Parathyroid adenoma (tissue), 2 donors: ENCODE results near the gene SLC25A26.

Source experiments
- H2AFZ ChIP-seq: fragments of 300-600 bp; sonication (generic); one replicate; pipeline ENCODE4 v1.7.0; 2017; ENCODE audit warnings: antibody characterized with exemption, mild to moderate bottlenecking
- H3K27ac ChIP-seq: fragments of 300-600 bp; sonication (generic); one replicate; pipeline ENCODE4 v1.7.0; 2017
- H3K27me3 ChIP-seq: fragments of 300-600 bp; sonication (generic); one replicate; pipeline ENCODE4 v1.7.0; 2017; ENCODE audit warnings: low read length; ENCODE audit not compliant: control insufficient read depth, insufficient read depth
- H3K36me3 ChIP-seq: fragments of 300-600 bp; sonication (generic); one replicate; pipeline ENCODE4 v1.7.0; 2017; ENCODE audit warnings: low read length; ENCODE audit not compliant: control insufficient read depth, insufficient read depth
- H3K4me1 ChIP-seq: fragments of 300-600 bp; sonication (generic); one replicate; pipeline ENCODE4 v1.7.0; 2017; ENCODE audit warnings: control low read depth
- H3K4me2 ChIP-seq: fragments of 300-600 bp; sonication (generic); one replicate; pipeline ENCODE4 v1.7.0; 2017; ENCODE audit warnings: low read length
- H3K4me3 ChIP-seq: fragments of 300-600 bp; sonication (generic); one replicate; pipeline ENCODE4 v1.7.0; 2017; ENCODE audit warnings: low read depth, low read length
- H3K79me2 ChIP-seq: fragments of 300-600 bp; sonication (generic); one replicate; pipeline ENCODE4 v1.7.0; 2017; ENCODE audit warnings: control low read depth
- H3K9ac ChIP-seq: fragments of 300-600 bp; sonication (generic); one replicate; pipeline ENCODE4 v1.7.0; 2017; ENCODE audit warnings: mild to moderate bottlenecking
- H3K9me3 ChIP-seq: fragments of 300-600 bp; sonication (generic); one replicate; pipeline ENCODE4 v1.7.0; 2017; ENCODE audit warnings: low read length; ENCODE audit not compliant: control insufficient read depth
- CTCF ChIP-seq: fragments of 300-600 bp; sonication (generic); IDR thresholded peaks from one replicate; pipeline ENCODE4 v1.7.0; 2017; ENCODE audit warnings: antibody characterized with exemption, mild to moderate bottlenecking
- donor health status: primary hyperparathyroidism.

SLC25A26 gene

GRCh38 chr3:66399529-66400232 lies 178.9 kb downstream of the SLC25A26 start:
- H3K4me3 ChIP-seq, result no peak overlapping the region
- TF ChIP-seq CTCF, result no peak
- no peak overlapping the region for H3K4me2 ChIP-seq
- H3K4me1 ChIP-seq, result no peaks in the 10 kb centered on the region
- no peaks in the 10 kb centered on the region for H3K36me3 ChIP-seq
- no peaks in the 10 kb centered on the region for H3K79me2 ChIP-seq
- H3K27ac ChIP-seq, result no peak overlapping the region
- no peak overlapping the region for H2AFZ ChIP-seq
- no peaks in the 10 kb centered on the region for H3K27me3 ChIP-seq
- no peaks in the 10 kb centered on the region for H3K9me3 ChIP-seq
- no peak overlapping the region for H3K9ac ChIP-seq

GRCh38 chr3:66400411-66401156 lies 179.8 kb downstream of the SLC25A26 start:
- Histone ChIP-seq H3K4me3 (no peak overlapping the region), H3K79me2 (no peaks in the 10 kb centered on the region), H3K4me1 (no peaks in the 10 kb centered on the region), H2AFZ (no peak overlapping the region), H3K27me3 (no peaks in the 10 kb centered on the region), H3K4me2 (no peak overlapping the region), H3K9me3 (no peaks in the 10 kb centered on the region), H3K36me3 (no peaks in the 10 kb centered on the region), H3K9ac (no peak overlapping the region), H3K27ac (no peak overlapping the region)
- TF ChIP-seq CTCF, result no peak

GRCh38 chr3:66401157-66401550 lies 180.4 kb downstream of the SLC25A26 start:
- Histone ChIP-seq H3K4me2 (no peak overlapping the region), H3K4me1 (no peaks in the 10 kb centered on the region), H3K79me2 (no peaks in the 10 kb centered on the region), H3K4me3 (no peak overlapping the region), H3K9ac (no peak overlapping the region), H3K27ac (no peak overlapping the region), H3K9me3 (no peaks in the 10 kb centered on the region), H2AFZ (no peak overlapping the region), H3K36me3 (no peaks in the 10 kb centered on the region), H3K27me3 (no peaks in the 10 kb centered on the region)
- TF ChIP-seq CTCF, result no peak

- no peaks in the 10 kb centered on the region for H3K4me1 ChIP-seq
- no peak for TF ChIP-seq CTCF
These were observed 181.1 kb downstream of the SLC25A26 start for GRCh38 chr3:66401675-66402491.

More at GRCh38 chr3:66401675-66402491, 181.1 kb downstream of the SLC25A26 start:
- H3K27ac ChIP-seq, result no peak overlapping the region
- H3K36me3 ChIP-seq, result no peaks in the 10 kb centered on the region
- H3K9ac ChIP-seq, result no peak overlapping the region
- no peaks in the 10 kb centered on the region for H3K27me3 ChIP-seq
- no peaks in the 10 kb centered on the region for H3K79me2 ChIP-seq
- no peaks in the 10 kb centered on the region for H3K9me3 ChIP-seq
- H3K4me3 ChIP-seq, result no peak overlapping the region
- no peak overlapping the region for H3K4me2 ChIP-seq
- no peak overlapping the region for H2AFZ ChIP-seq
